Measurements from ENCODE around the gene CCDC171.

CCDC171 gene

DNA sequence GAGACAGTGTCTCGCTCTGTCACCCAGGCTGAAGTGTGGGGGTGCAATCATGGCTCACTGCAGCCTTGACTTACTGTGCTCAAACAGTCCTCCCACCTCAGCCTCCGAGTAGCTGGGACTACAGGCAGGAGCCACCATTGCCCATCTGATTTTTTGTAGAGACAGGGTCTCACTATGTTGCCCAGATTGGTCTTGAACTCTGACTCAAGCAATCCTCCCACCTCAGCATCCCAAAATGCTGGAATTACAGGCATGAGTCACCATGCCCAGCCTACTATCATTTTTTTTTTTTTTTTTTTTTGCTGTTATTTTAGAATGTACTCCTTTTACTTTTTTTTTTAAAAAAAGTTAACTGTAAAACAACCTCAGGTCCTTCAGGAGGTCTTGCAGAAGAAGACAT, 449.0 kb downstream of the CCDC171 start:
- H3K79me2 ChIP-seq (ENCODE audit: low read length), result no peaks in the 10 kb centered on the region
- H3K4me2 ChIP-seq (ENCODE audit: low read length), result no peak overlapping the region
- H3K4me1 ChIP-seq (ENCODE audit: low read length), result no peaks in the 10 kb centered on the region
- H2AFZ ChIP-seq (ENCODE audit: low read depth, low read length), result no peak overlapping the region
- no peaks in the 10 kb centered on the region for H3K36me3 ChIP-seq (replicated peaks; ENCODE audit: low read depth, low read length)
- H3K4me3 ChIP-seq (ENCODE audit: low read length), result no peak overlapping the region
- H3K27me3 ChIP-seq (ENCODE audit: low read depth, low read length), result no peaks in the 10 kb centered on the region
- H3K27ac ChIP-seq (ENCODE audit: low read length), result no peak overlapping the region
- no peaks in the 10 kb centered on the region for H4K20me1 ChIP-seq (ENCODE audit: insufficient read depth, low read length)
- TF ChIP-seq, protein P1, sequence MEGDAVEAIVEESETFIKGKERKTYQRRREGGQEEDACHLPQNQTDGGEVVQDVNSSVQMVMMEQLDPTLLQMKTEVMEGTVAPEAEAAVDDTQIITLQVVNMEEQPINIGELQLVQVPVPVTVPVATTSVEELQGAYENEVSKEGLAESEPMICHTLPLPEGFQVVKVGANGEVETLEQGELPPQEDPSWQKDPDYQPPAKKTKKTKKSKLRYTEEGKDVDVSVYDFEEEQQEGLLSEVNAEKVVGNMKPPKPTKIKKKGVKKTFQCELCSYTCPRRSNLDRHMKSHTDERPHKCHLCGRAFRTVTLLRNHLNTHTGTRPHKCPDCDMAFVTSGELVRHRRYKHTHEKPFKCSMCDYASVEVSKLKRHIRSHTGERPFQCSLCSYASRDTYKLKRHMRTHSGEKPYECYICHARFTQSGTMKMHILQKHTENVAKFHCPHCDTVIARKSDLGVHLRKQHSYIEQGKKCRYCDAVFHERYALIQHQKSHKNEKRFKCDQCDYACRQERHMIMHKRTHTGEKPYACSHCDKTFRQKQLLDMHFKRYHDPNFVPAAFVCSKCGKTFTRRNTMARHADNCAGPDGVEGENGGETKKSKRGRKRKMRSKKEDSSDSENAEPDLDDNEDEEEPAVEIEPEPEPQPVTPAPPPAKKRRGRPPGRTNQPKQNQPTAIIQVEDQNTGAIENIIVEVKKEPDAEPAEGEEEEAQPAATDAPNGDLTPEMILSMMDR (IDR thresholded peaks at IDR 0.05; ENCODE audit: low read depth, low read length), result no peak
- TF ChIP-seq EZH2phosphoT487 (IDR thresholded peaks at IDR 0.05; ENCODE audit: low read depth), result no peak
- H3K9ac ChIP-seq (ENCODE audit: low read length), result no peak overlapping the region
- H3K9me3 ChIP-seq (ENCODE audit: insufficient read depth, low read length), result no peaks in the 10 kb centered on the region

DNA sequence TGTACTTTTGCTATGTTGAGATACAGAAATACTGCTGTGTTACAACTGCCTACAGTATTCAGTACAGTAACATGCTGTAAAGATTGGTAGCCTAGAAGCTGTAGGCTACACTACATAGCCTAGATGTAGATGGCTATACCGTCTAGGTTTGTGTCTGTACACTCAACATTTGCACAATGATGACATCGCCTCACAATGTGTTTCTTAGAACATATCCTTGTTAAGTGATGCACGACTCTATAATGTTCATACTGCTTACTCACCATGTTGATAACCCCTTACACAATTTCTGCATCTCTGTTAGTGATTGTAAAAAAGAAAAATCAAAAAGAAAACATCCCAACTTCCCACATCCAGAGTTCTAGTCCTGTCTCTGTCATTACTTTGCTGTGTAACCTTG, 450.0 kb downstream of the CCDC171 start:
- Histone ChIP-seq H3K36me3 (replicated peaks; ENCODE audit: low read depth, low read length) (no peaks in the 10 kb centered on the region), H3K4me1 (ENCODE audit: low read length) (no peaks in the 10 kb centered on the region), H3K27me3 (ENCODE audit: low read depth, low read length) (no peaks in the 10 kb centered on the region), H3K79me2 (ENCODE audit: low read length) (no peaks in the 10 kb centered on the region), H3K4me3 (ENCODE audit: low read length) (no peak overlapping the region), H3K9ac (ENCODE audit: low read length) (no peak overlapping the region), H3K27ac (ENCODE audit: low read length) (no peak overlapping the region), H3K4me2 (ENCODE audit: low read length) (no peak overlapping the region), H2AFZ (ENCODE audit: low read depth, low read length) (no peak overlapping the region), H4K20me1 (ENCODE audit: insufficient read depth, low read length) (no peaks in the 10 kb centered on the region), H3K9me3 (ENCODE audit: insufficient read depth, low read length) (no peaks in the 10 kb centered on the region)
- TF ChIP-seq EZH2phosphoT487 (IDR thresholded peaks at IDR 0.05; ENCODE audit: low read depth), result no peak
- TF ChIP-seq, protein P1 (IDR thresholded peaks at IDR 0.05; ENCODE audit: low read depth, low read length), result no peak

DNA sequence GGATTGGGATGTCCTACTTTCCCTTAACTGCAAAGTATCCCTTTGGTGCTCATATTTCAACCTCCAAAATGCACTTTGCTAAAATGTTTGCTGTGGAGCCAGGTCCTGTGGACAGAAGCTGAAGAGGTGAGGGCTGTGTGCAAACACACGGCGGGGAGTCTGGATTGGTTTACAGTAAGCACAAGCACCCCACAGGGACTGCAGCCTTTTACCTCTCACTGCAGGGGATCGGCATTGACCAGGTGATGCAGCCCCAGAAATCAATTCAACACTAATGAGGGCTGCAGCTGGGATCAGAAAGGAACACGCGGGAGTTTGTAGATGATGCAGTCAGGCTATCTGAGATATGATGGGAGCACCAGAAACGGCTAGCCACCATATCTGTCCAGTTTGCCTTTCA, 450.9 kb downstream of the CCDC171 start:
- H3K27ac ChIP-seq (ENCODE audit: low read length), result no peak overlapping the region
- no peaks in the 10 kb centered on the region for H4K20me1 ChIP-seq (ENCODE audit: insufficient read depth, low read length)

DNA sequence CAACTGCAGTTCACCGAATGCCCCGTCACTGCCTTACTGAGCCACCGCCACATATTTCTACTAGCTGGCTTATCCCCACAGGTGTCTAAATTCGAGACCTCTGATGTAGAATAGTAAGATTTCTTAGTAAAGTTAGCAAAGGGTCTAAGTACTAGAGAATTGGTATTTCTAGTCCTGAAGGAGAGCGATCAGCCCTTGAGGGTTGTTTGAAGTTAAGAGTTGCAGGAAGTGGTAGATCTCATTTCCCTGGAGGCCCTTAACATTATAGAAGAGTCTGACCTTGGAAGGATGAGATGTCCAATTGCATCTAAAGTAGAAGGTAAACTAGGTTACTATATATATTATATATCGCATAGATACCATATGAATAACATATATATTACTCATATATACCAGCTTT, 451.8 kb downstream of the CCDC171 start:
- no peak for TF ChIP-seq EZH2phosphoT487 (IDR thresholded peaks at IDR 0.05; ENCODE audit: low read depth)
- TF ChIP-seq, protein P1 (IDR thresholded peaks at IDR 0.05; ENCODE audit: low read depth, low read length), result no peak
- Histone ChIP-seq H3K4me3 (ENCODE audit: low read length) (no peak overlapping the region), H3K27me3 (ENCODE audit: low read depth, low read length) (no peaks in the 10 kb centered on the region), H3K79me2 (ENCODE audit: low read length) (no peaks in the 10 kb centered on the region), H3K9me3 (ENCODE audit: insufficient read depth, low read length) (no peaks in the 10 kb centered on the region), H4K20me1 (ENCODE audit: insufficient read depth, low read length) (no peaks in the 10 kb centered on the region), H3K27ac (ENCODE audit: low read length) (no peak overlapping the region), H3K4me2 (ENCODE audit: low read length) (no peak overlapping the region), H3K36me3 (replicated peaks; ENCODE audit: low read depth, low read length) (no peaks in the 10 kb centered on the region), H2AFZ (ENCODE audit: low read depth, low read length) (no peak overlapping the region), H3K9ac (ENCODE audit: low read length) (no peak overlapping the region), H3K4me1 (ENCODE audit: low read length) (no peaks in the 10 kb centered on the region)

More for the DNA sequence above, 450.9 kb downstream of the CCDC171 start:
- Histone ChIP-seq H3K27me3 (ENCODE audit: low read depth, low read length) (no peaks in the 10 kb centered on the region), H3K9me3 (ENCODE audit: insufficient read depth, low read length) (no peaks in the 10 kb centered on the region), H3K79me2 (ENCODE audit: low read length) (no peaks in the 10 kb centered on the region), H3K4me1 (ENCODE audit: low read length) (no peaks in the 10 kb centered on the region), H3K36me3 (replicated peaks; ENCODE audit: low read depth, low read length) (no peaks in the 10 kb centered on the region), H3K9ac (ENCODE audit: low read length) (no peak overlapping the region), H2AFZ (ENCODE audit: low read depth, low read length) (no peak overlapping the region), H3K4me3 (ENCODE audit: low read length) (no peak overlapping the region), H3K4me2 (ENCODE audit: low read length) (no peak overlapping the region)
- TF ChIP-seq EZH2phosphoT487 (IDR thresholded peaks at IDR 0.05; ENCODE audit: low read depth), result no peak
- TF ChIP-seq, protein P1 (IDR thresholded peaks at IDR 0.05; ENCODE audit: low read depth, low read length), result no peak
